B cell (primary cell): Measurements from ENCODE around the gene TSC22D1. TPM values are rescaled to one million over a fixed set of nuclear protein-coding genes. Genes with fewer than 3 reads are reported as not detected.

Experiments used
- ATAC-seq: fragments of 200-7000 bp; cut with Tn5 transposase; one replicate; pipeline ENCODE4 v1.10.0; 2021; ENCODE audit warnings: low read depth, mild to moderate bottlenecking, moderate number of reproducible peaks, moderate library complexity
- CTCF ChIA-PET: fragments of 350-600 bp; sonication (Branson Sonifier 250); formaldehyde crosslinking; loops from one replicate; lab custom pipeline; 2021; ENCODE audit warnings: antibody characterized with exemption, inconsistent platforms; lab: Charles Lee
- POLR2A ChIA-PET: fragments of 350-600 bp; sonication (Branson Sonifier 250); formaldehyde crosslinking; loops from one replicate; lab custom pipeline; 2021; ENCODE audit warnings: antibody characterized with exemption; lab: Charles Lee
- DNase-seq: peaks from one replicate; pipeline ENCODE4 v3.0.0; 2013
- H2AFZ ChIP-seq: 2 replicates; pipeline ENCODE4 v1.6.1; 2012; ENCODE audit warnings: mild to moderate bottlenecking, low read depth, low read length; ENCODE audit not compliant: insufficient read depth, poor library complexity, severe bottlenecking
- H3K27ac ChIP-seq, 2 donors: 1 replicate in 1 of 2; 2 replicates in 1 of 2; pipeline ENCODE4 v1.5.1; 2012 to 2013; ENCODE audit warnings: low read length in 2 of 2, mild to moderate bottlenecking in 2 of 2, moderate library complexity in 1 of 2
- H3K27me3 ChIP-seq, 4 experiments: fragments of 200-600 bp in 1 of 4; sonication (generic) in 1 of 4; replicated peaks in 1 of 4; 1 replicate in 2 of 4; 2 replicates in 2 of 4; pipeline versions ENCODE4 v1.6.1 to v1.7.0; 2013 to 2016; ENCODE audit warnings: low read length in 3 of 4, mild to moderate bottlenecking in 2 of 4, mixed read lengths in 1 of 4, moderate library complexity in 1 of 4; ENCODE audit not compliant: insufficient read depth in 4 of 4, control insufficient read depth in 3 of 4; ENCODE audit errors: control extremely low read depth in 1 of 4
- H3K36me3 ChIP-seq, 2 experiments: replicated peaks in 1 of 2; 1 replicate in 1 of 2; 2 replicates in 1 of 2; pipeline versions ENCODE4 v1.6.1 to v1.7.1; 2013; ENCODE audit warnings: low read length in 1 of 2; ENCODE audit not compliant: insufficient read depth in 2 of 2, control insufficient read depth in 1 of 2; ENCODE audit errors: control extremely low read depth in 1 of 2, extremely low read depth in 1 of 2
- H3K4me1 ChIP-seq, 2 donors: fragments of 200-600 bp in 1 of 2; sonication (generic) in 1 of 2; 1 replicate in 1 of 2; 2 replicates in 1 of 2; pipeline versions ENCODE4 v1.5.1 to v1.6.1; 2013 to 2017; ENCODE audit warnings: low read length in 2 of 2; ENCODE audit not compliant: control insufficient read depth in 2 of 2, insufficient read depth in 2 of 2
- H3K4me2 ChIP-seq: replicated peaks from 2 replicates; pipeline ENCODE3; 2012; ENCODE audit warnings: mild to moderate bottlenecking, low read depth, low read length; ENCODE audit not compliant: poor library complexity, severe bottlenecking
- H3K4me3 ChIP-seq, 5 experiments: fragments of 200-600 bp in 1 of 5; sonication (generic) in 1 of 5; 1 replicate in 3 of 5; 2 replicates in 2 of 5; pipeline versions ENCODE4 v1.5.1 to v1.7.0; 2011 to 2016; ENCODE audit warnings: low read length in 4 of 5, mild to moderate bottlenecking in 4 of 5, low read depth in 2 of 5, control low read depth in 1 of 5, moderate library complexity in 1 of 5; ENCODE audit not compliant: insufficient read depth in 1 of 5; ENCODE audit errors: control extremely low read depth in 1 of 5, extremely low read depth in 1 of 5
- H3K79me2 ChIP-seq: fragments of 200-600 bp; sonication (generic); one replicate; pipeline ENCODE4 v1.6.0; 2016; ENCODE audit warnings: low read length; ENCODE audit not compliant: control insufficient read depth, insufficient read depth
- H3K9ac ChIP-seq: fragments of 200-600 bp; sonication (generic); 2 replicates; pipeline ENCODE4 v1.6.1; 2017; ENCODE audit warnings: mild to moderate bottlenecking, low read length, moderate library complexity
- H3K9me3 ChIP-seq, 3 donors: one replicate each; pipeline versions ENCODE4 v1.6.1 to v1.7.1; 2013; ENCODE audit warnings: low read length in 2 of 3; ENCODE audit not compliant: control insufficient read depth in 2 of 3, insufficient read depth in 1 of 3; ENCODE audit errors: control extremely low read depth in 1 of 3
- H4K20me1 ChIP-seq: 2 replicates; pipeline ENCODE4 v1.6.0; 2012; ENCODE audit warnings: mild to moderate bottlenecking, low read length; ENCODE audit not compliant: insufficient read depth, control insufficient read depth, poor library complexity, severe bottlenecking
- H3K27ac Mint-ChIP-seq: one replicate; pipeline ENCODE4 v1.8.0; 2021; ENCODE audit warnings: mixed read lengths
- H3K27me3 Mint-ChIP-seq: one replicate; pipeline ENCODE4 v1.8.0; 2021; ENCODE audit warnings: mixed read lengths
- H3K4me1 Mint-ChIP-seq: one replicate; pipeline ENCODE4 v1.8.0; 2021; ENCODE audit warnings: mixed read lengths
- H3K4me3 Mint-ChIP-seq: one replicate; pipeline ENCODE4 v1.8.0; 2021; ENCODE audit warnings: mixed read lengths
- H3K9me3 Mint-ChIP-seq: one replicate; pipeline ENCODE4 v1.8.0; 2022; ENCODE audit warnings: mixed read lengths; ENCODE audit not compliant: insufficient read depth
- EZH2 ChIP-seq: IDR thresholded peaks from 2 replicates; pipeline ENCODE4 v1.6.1; 2012; ENCODE audit warnings: borderline replicate concordance, low read depth, mild to moderate bottlenecking, moderate library complexity, low read length; ENCODE audit not compliant: insufficient read depth, poor library complexity, severe bottlenecking
- WGBS: methylation state at CpG from one replicate; pipeline ENCODE4 v1.1.5; 2013; ENCODE audit warnings: missing lambda C conversion rate; ENCODE audit not compliant: insufficient coverage; 5-methylcytosine and 5-hydroxymethylcytosine counted together
- intact Hi-C: fragments of 100-400 bp; cut with micrococcal nuclease; formaldehyde crosslinking; loops from one replicate; pipeline ENCODE4 v1.10.0; 2022
- polyA plus RNA-seq: library from polyadenylated mRNA; depleted of rRNA; stranded (reverse); fragments of >200 nt; gene quantifications from 2 replicates; pipeline ENCODE4 v1.2.3, GENCODE V29; 2012
- total RNA-seq, 2 donors: library from RNA; stranded (reverse); fragments of 120-200 nt in 1 of 2; gene quantifications; 1 replicate in 1 of 2; 2 replicates in 1 of 2; pipeline versions ENCODE4 v1.2.3 to v1.2.4, GENCODE V29; 2013 to 2022
- TF ChIP-seq, protein P1 (sequence below): fragments of 200-600 bp; IDR thresholded peaks from one replicate; pipeline ENCODE4 v1.8.0; 2022; ENCODE audit warnings: antibody characterized with exemption, mild to moderate bottlenecking

The TSC22D1 gene
- total and polyA plus RNA-seq, 2 donors (not counting 1 experiment from before 2014, with no cell fraction given) = 7.0 to 36.6 TPM

- H2AFZ ChIP-seq = no peak overlapping the region
- ATAC-seq (no peak), DNase-seq (no peak)
- Mint-ChIP-seq H3K4me3 (no peak overlapping the region), H3K4me1 (no peaks in the 10 kb centered on the region), H3K27me3 (peaks cover 18% of the 10 kb centered on the region), H3K27ac (no peak overlapping the region), H3K9me3 (peaks cover 5% of the 10 kb centered on the region)
- no peaks in the 10 kb centered on the region for H4K20me1 ChIP-seq
- H3K79me2 ChIP-seq = no peaks in the 10 kb centered on the region
- CTCF ChIA-PET = no interaction called here
- no peak overlapping the region for H3K9ac ChIP-seq
- no peak overlapping the region for H3K4me3 ChIP-seq
- H3K9me3 ChIP-seq = peaks cover 0 to 3% (median 0%) of the 10 kb centered on the region in 3 donors
- intact Hi-C loops = no loop called here
- TF ChIP-seq, protein P1, sequence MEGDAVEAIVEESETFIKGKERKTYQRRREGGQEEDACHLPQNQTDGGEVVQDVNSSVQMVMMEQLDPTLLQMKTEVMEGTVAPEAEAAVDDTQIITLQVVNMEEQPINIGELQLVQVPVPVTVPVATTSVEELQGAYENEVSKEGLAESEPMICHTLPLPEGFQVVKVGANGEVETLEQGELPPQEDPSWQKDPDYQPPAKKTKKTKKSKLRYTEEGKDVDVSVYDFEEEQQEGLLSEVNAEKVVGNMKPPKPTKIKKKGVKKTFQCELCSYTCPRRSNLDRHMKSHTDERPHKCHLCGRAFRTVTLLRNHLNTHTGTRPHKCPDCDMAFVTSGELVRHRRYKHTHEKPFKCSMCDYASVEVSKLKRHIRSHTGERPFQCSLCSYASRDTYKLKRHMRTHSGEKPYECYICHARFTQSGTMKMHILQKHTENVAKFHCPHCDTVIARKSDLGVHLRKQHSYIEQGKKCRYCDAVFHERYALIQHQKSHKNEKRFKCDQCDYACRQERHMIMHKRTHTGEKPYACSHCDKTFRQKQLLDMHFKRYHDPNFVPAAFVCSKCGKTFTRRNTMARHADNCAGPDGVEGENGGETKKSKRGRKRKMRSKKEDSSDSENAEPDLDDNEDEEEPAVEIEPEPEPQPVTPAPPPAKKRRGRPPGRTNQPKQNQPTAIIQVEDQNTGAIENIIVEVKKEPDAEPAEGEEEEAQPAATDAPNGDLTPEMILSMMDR = no peak
- TF ChIP-seq EZH2 = no peak
- H3K36me3 ChIP-seq = no peaks in the 10 kb centered on the region
- no peaks in the 10 kb centered on the region for H3K4me1 ChIP-seq
- no peak overlapping the region for H3K27ac ChIP-seq
- no peak overlapping the region for H3K4me2 ChIP-seq
- no peaks in the 10 kb centered on the region for H3K27me3 ChIP-seq
- no CpG with 5 or more reads among the region's 6 CpGs for WGBS
- POLR2A ChIA-PET = no interaction called here
Observed at GRCh38 chr13:44605721-44606120, 29.6 kb upstream of the TSC22D1 start.

DNA sequence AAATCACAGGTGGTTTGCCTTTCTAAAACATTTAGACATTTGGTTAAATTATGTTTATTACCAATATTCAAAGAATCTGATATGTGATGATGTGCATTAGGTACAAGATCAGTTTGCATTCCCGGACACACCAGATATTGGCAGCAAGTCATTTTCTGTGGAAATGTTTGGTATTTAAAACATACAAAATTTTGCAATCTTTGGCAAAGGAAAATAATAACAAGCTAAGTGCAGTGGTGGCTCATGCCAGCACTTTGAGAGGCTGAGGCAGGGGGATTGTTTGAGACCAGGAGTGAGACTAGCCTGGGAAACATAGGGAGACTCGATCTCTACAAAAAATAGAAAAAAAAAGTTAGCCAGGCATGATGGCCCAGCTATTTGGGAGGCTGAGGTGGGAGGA lies 29.1 kb upstream of the TSC22D1 start:
- Histone ChIP-seq H3K36me3 (no peaks in the 10 kb centered on the region), H2AFZ (no peak overlapping the region), H3K4me1 (no peaks in the 10 kb centered on the region), H4K20me1 (no peaks in the 10 kb centered on the region), H3K4me3 (no peak overlapping the region), H3K9ac (no peak overlapping the region), H3K4me2 (no peak overlapping the region), H3K9me3 (no peaks in the 10 kb centered on the region), H3K79me2 (no peaks in the 10 kb centered on the region), H3K27ac (no peak overlapping the region), H3K27me3 (no peaks in the 10 kb centered on the region)
- no peak for TF ChIP-seq EZH2
- TF ChIP-seq, protein P1 = no peak
- no peak for ATAC-seq
- Mint-ChIP-seq H3K9me3 (peaks cover 4% of the 10 kb centered on the region), H3K27me3 (peaks cover 18% of the 10 kb centered on the region), H3K4me1 (no peaks in the 10 kb centered on the region), H3K27ac (no peak overlapping the region), H3K4me3 (no peak overlapping the region)
- intact Hi-C loops = no loop called here
- POLR2A ChIA-PET = no interaction called here
- no peak for DNase-seq
- CTCF ChIA-PET = no interaction called here
- WGBS = 71% methylated on average over 1 of the region's 2 CpGs
